ENCODE data around the gene SLC35E3. TPM values are rescaled to one million over a fixed set of nuclear protein-coding genes. Genes with fewer than 3 reads are reported as not detected.
A peak's percentile ranks its signal among the peaks of the same experiment; 100 is the strongest.

Gene SLC35E3
- total RNA-seq: 1 to 10 TPM; 3.5 to 5.2 (median 4.5) TPM

DNA sequence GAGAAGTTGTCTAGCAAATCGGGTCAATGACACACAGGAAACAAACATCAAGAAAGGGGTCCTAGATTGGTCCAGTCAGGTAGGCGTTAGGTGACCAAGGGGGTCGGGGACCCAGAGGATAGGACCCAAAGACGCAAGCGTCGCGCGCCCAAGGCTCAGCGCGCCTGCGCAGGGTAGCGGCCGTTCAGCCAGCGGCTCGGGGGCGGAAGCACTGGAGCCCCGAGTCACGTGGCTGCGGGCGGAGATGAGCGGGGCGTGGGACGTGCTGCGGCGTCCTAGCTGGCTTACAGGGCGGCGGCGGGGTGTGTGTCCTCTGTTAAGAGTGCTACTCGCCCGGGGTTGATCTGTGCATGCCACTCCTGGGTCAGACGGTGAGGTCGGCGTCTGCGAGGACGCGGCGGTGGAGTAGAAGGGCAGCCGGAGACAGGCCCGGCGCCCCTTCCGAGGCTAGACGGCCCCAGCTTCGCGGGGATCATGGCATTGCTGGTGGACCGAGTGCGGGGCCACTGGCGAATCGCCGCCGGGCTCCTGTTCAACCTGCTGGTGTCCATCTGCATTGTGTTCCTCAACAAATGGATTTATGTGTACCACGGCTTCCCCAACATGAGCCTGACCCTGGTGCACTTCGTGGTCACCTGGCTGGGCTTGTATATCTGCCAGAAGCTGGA is at the start of gene SLC35E3:
TSS of gene SLC35E3 (plus strand) at position 273 of the 668 bp plus-strand sequence. CDS start at position 475, 202 bp downstream.
- Mint-ChIP-seq H3K9me3 (no peaks in the 10 kb centered on the region), H3K4me1 (ENCODE audit: low read depth) (peaks cover 36% of the 10 kb centered on the region), H3K4me3 (peak within 1 kb of the TSS; percentile 96), H3K27me3 (ENCODE audit: low read depth) (no peaks in the 10 kb centered on the region), H3K36me3 (ENCODE audit: insufficient read depth) (no peaks in the 10 kb centered on the region)
- DNase-seq: peak; percentile 80
- peak; percentile 99 for ATAC-seq

DNA sequence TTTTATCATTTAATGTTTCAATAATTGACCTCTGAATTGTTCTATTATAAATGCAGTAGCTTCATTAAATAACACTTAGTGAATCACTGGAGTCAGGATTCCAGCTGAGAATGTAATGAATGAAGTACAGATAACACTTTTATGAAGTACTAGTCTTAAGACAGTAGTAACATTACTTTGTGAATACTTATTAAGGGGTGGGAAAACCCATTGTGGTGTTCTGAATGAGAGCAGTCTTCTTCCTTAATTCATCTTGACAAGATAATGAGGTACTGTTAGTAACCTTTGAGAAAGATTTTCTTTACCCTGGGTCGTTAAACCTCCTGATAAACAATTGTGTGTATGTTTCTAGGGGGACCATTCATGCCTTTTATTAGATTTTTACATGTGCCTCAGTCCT is 46.5 kb upstream of the SLC35E3 start:
- Mint-ChIP-seq H3K4me3 (no peak overlapping the region), H3K27me3 (ENCODE audit: low read depth) (no peaks in the 10 kb centered on the region), H3K4me1 (ENCODE audit: low read depth) (no peaks in the 10 kb centered on the region), H3K36me3 (ENCODE audit: insufficient read depth) (peaks cover 38% of the 10 kb centered on the region), H3K9me3 (no peaks in the 10 kb centered on the region)
- no peak for ATAC-seq
- DNase-seq: no peak

DNA sequence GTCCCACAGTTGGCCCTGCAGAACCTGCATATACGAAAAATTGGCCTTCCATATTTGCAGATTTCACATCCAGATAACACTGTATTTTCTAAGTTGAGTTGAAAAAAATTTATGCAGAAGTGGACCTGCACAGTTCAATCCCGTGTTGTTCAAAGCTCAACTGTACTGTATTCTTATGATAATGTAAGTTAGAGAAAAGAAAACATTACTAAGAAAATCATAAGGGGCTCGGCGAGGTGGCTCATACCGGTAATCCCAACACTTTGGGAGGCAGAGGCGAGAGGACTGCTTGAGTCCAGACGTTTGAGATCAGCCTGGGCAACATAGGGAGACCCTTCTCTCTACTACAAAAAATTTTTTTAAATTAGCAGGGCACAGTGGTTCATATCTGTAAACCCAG is 18.2 kb upstream of the SLC35E3 start:
- Mint-ChIP-seq H3K4me3 (no peak overlapping the region), H3K4me1 (ENCODE audit: low read depth) (no peaks in the 10 kb centered on the region), H3K9me3 (no peaks in the 10 kb centered on the region), H3K27me3 (ENCODE audit: low read depth) (no peaks in the 10 kb centered on the region), H3K36me3 (ENCODE audit: insufficient read depth) (peaks cover 21% of the 10 kb centered on the region)
- ATAC-seq (no peak), DNase-seq (no peak)

DNA sequence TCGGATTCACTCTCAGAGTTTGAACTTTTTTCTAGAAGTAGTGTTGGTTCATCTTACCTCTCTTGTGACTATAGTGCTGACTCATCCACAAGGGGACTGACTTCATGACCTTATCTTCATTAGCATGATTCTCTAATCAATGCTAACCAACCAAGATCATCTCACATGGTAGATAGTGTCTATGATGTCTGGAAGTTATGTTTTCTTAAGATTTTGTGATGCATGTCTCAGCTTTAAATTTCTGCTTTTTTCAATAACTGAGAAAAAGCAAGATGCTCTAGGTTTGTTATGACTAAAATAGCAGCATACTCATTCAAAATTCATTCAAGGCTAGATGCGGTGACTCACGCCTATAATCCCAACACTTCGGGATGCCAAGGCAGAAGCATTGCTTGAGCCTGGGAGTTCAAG is 12.3 kb upstream of the SLC35E3 start:
- no peaks in the 10 kb centered on the region for H3K4me1 Mint-ChIP-seq (ENCODE audit: low read depth)
- H3K27me3 Mint-ChIP-seq (ENCODE audit: low read depth): no peaks in the 10 kb centered on the region
- H3K9me3 Mint-ChIP-seq: no peaks in the 10 kb centered on the region
- no peak for DNase-seq
- ATAC-seq: no peak
- H3K36me3 Mint-ChIP-seq (ENCODE audit: insufficient read depth): peaks cover 22% of the 10 kb centered on the region
- no peak overlapping the region for H3K4me3 Mint-ChIP-seq

DNA sequence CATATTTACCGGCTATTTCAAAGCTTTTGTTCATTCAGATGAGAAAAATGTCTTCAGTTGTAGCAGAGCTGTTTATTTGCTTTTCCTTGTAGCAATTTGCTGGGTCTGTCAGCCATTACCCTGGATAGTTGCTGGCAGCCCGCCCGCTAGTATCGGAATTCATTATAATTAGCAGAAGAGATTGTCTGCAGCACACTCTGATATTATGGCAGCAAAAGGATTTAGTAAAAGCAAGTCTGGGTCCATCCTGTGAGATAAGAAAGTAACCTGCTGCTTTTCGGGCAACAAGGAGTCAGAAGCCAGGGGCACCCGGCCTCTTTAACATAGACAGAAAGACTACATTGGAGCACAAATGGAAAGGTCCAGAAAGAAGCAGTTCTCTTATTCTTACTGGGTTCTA is 6.1 kb upstream of the SLC35E3 start:
- H3K4me1 Mint-ChIP-seq (ENCODE audit: low read depth): no peaks in the 10 kb centered on the region
- ATAC-seq (no peak), DNase-seq (no peak)
- H3K4me3 Mint-ChIP-seq: no peak overlapping the region
- no peaks in the 10 kb centered on the region for H3K27me3 Mint-ChIP-seq (ENCODE audit: low read depth)
- H3K9me3 Mint-ChIP-seq: no peaks in the 10 kb centered on the region
- H3K36me3 Mint-ChIP-seq (ENCODE audit: insufficient read depth): peaks cover 15% of the 10 kb centered on the region

DNA sequence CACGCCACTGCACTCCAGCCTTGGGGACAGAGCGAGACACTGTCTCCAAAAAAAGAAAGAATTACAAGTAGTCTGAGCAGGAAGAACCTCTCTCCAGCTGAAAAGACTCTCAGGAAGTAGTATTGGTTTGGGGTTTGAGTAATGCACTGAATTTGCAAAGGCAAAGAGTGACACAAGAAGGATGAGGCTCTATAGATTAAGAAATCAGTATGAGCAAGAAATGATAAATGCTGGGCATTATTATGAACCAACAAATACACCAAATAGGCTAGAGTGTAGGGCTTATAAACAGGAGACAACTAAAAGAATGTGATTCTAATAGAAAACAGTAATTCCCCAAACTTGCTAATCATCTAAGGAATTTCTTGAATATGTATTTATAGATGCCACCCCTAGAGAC is 2.6 kb upstream of the SLC35E3 start:
- H3K4me1 Mint-ChIP-seq (ENCODE audit: low read depth): peaks cover 21% of the 10 kb centered on the region
- H3K27me3 Mint-ChIP-seq (ENCODE audit: low read depth): no peaks in the 10 kb centered on the region
- DNase-seq: no peak
- no peak for ATAC-seq
- no peak overlapping the region for H3K4me3 Mint-ChIP-seq
- H3K9me3 Mint-ChIP-seq: no peaks in the 10 kb centered on the region
- peaks cover 9% of the 10 kb centered on the region for H3K36me3 Mint-ChIP-seq (ENCODE audit: insufficient read depth)

DNA sequence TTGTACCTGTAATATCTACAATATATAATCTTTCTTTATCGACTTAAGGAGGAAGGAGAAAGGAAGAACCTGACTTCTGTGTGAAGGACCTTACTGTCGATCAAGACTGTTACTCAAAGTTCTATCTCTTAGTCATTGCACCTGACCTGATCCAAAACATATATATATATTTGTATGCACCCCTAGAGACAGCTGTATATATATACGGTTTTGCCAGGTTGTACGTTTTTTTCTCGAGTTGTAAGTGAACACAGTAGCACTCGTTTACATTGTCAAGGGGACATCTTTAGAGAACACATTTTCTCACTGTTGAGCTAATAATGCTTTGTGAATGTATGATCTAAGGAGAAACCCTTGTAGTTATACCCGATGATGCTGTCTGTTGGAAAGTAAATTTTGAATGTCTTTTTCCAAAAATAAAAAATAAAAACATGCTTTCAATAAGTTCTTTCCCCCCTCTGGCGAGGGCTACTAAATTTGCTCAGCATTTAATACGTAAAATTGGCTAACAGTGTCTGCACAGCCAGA is 536 bp upstream of the SLC35E3 start:
- H3K4me1 Mint-ChIP-seq (ENCODE audit: low read depth): peaks cover 36% of the 10 kb centered on the region
- peak overlapping the region; percentile 96 for H3K4me3 Mint-ChIP-seq
- H3K36me3 Mint-ChIP-seq (ENCODE audit: insufficient read depth): no peaks in the 10 kb centered on the region
- DNase-seq (no peak), ATAC-seq (peak in 1 of 2 donors; percentile 2)
- H3K27me3 Mint-ChIP-seq (ENCODE audit: low read depth): no peaks in the 10 kb centered on the region
- H3K9me3 Mint-ChIP-seq: no peaks in the 10 kb centered on the region

DNA sequence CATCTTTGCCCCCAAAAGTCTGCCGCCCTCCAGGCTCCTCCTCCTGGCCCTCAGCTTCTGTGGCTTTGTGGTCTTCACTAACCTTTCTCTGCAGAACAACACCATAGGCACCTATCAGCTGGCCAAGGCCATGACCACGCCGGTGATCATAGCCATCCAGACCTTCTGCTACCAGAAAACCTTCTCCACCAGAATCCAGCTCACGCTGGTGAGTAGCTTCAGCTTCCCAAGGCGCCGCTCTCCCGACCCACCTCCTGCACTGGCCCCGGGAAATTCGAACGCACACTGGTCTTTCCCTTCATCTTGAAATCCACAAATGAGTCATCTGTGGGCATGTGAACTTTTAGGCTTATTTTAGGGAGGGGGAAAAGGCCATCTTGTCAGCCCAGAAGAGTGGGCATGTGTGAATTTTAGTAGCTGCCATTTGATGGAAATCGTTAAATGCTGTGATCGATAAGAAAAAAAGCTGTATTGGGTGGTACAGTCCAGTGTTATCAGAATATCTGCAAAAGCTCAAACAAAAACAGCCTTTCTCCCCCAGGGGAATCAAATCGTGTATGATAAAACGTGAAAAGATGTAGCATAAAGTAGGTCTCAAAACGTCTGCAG is 700 bp downstream of the SLC35E3 start:
- peak; percentile 23 to 24 for ATAC-seq

DNA sequence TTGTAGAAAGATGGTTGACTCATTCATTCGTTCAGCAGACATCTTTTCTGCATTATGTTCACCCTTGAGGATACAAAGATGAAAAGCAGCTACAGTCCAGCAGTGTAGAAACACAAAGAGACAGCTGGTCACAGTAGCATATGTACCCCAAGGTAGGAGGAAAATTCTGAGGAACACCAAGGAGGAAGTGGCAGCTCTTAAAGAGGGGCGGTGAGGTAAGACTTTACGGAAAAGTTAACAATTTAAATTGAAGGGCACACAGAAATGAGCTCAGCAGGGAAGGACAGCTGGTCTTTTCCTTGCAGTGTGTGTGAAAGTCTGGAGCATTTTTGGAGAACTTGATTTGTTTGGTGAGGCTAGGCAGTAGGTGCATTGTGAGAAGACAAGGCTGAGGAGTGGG is 3.5 kb downstream of the SLC35E3 start:
- DNase-seq (no peak), ATAC-seq (no peak)
- Mint-ChIP-seq H3K4me3 (no peak overlapping the region), H3K9me3 (no peaks in the 10 kb centered on the region), H3K4me1 (ENCODE audit: low read depth) (peaks cover 36% of the 10 kb centered on the region), H3K27me3 (ENCODE audit: low read depth) (no peaks in the 10 kb centered on the region), H3K36me3 (ENCODE audit: insufficient read depth) (peaks cover 11% of the 10 kb centered on the region)

More for the DNA sequence above, 700 bp downstream of the SLC35E3 start:
- peak; percentile 14 for DNase-seq
- H3K9me3 Mint-ChIP-seq: no peaks in the 10 kb centered on the region
- no peaks in the 10 kb centered on the region for H3K27me3 Mint-ChIP-seq (ENCODE audit: low read depth)
- peaks cover 36% of the 10 kb centered on the region for H3K4me1 Mint-ChIP-seq (ENCODE audit: low read depth)
- H3K4me3 Mint-ChIP-seq: peak overlapping the region; percentile 96
- no peaks in the 10 kb centered on the region for H3K36me3 Mint-ChIP-seq (ENCODE audit: insufficient read depth)

DNA sequence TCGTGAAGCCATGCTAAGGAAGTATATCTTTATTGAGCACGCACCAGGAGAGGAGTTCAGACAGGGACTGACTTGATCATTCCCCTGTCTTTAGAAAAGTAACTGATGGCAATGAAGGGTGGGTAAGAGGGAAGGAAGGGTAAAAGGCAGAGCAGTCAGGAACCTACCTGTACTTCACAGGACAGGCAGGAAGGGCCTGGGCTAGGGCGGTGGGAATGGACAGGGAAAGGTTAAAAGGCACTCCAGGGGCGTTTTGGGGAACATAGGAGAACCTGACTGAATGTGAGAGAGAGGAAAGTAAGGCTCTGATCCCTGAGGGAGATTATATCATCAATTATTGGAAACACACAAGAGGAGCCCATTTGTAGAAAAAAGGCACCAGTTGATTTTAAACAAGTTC is 3.9 kb downstream of the SLC35E3 start:
- Mint-ChIP-seq H3K4me3 (no peak overlapping the region), H3K4me1 (ENCODE audit: low read depth) (peaks cover 36% of the 10 kb centered on the region), H3K27me3 (ENCODE audit: low read depth) (no peaks in the 10 kb centered on the region), H3K36me3 (ENCODE audit: insufficient read depth) (peaks cover 12% of the 10 kb centered on the region), H3K9me3 (no peaks in the 10 kb centered on the region)
- DNase-seq (no peak), ATAC-seq (no peak)

DNA sequence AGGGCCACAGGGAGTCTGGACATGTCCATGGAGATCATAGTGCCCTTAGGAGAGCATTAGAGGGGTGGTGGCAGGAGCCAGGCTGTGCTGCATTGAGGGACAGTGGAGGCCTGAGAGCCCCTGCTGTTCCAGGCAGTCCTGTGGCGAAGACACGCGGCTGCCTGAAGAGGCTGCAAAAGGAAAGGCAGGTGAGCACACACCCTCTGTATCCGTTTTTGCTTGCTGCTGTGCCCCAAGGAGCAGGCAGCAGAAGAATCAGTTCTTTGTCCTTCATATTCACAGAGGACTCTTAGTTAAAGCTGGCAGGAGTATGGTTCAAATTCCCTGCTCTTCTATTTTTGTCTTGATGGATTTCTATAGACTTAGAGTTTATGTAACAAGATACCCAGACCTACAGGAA is 4.5 kb downstream of the SLC35E3 start:
- Mint-ChIP-seq H3K4me1 (ENCODE audit: low read depth) (peaks cover 36% of the 10 kb centered on the region), H3K27me3 (ENCODE audit: low read depth) (no peaks in the 10 kb centered on the region), H3K4me3 (no peak overlapping the region), H3K36me3 (ENCODE audit: insufficient read depth) (peaks cover 17% of the 10 kb centered on the region), H3K9me3 (no peaks in the 10 kb centered on the region)
- DNase-seq (no peak), ATAC-seq (no peak)

DNA sequence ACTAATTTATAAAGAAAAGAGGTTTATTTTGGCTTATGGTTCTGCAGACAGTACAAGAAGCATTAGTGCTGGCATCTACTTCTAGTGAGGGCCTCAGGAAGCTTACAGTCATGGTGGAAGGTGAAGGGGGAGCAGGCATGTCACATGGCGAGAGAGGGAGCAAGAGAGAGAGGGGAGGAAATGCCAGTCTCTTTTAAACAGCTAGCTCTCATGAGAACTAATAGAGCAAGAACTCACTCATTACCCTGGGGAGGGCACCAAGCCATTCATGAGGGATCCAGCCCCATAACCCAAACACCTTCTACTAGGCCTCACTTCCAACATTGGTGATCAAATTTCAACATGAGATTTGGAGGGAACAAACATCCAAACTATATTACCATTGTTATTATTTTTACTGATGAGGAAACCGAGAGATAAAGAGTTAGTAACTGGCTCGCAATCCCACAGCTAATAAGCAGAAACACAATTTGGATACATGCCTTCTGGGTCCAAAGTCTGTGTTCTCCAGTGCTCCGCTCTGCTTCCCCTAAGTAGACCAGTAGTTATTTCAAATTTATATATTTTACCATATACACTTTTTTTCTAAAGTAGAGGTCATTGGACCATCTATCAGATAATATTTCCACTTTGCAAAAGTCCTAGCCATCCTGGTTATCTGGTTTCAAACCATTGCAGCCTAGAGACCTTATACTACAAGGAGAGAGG is 9.7 kb downstream of the SLC35E3 start:
- no peaks in the 10 kb centered on the region for H3K27me3 Mint-ChIP-seq (ENCODE audit: low read depth)
- H3K4me1 Mint-ChIP-seq (ENCODE audit: low read depth): no peaks in the 10 kb centered on the region
- no peak overlapping the region for H3K4me3 Mint-ChIP-seq
- peaks cover 37% of the 10 kb centered on the region for H3K36me3 Mint-ChIP-seq (ENCODE audit: insufficient read depth)
- no peak for ATAC-seq
- DNase-seq: no peak
- H3K9me3 Mint-ChIP-seq: no peaks in the 10 kb centered on the region

DNA sequence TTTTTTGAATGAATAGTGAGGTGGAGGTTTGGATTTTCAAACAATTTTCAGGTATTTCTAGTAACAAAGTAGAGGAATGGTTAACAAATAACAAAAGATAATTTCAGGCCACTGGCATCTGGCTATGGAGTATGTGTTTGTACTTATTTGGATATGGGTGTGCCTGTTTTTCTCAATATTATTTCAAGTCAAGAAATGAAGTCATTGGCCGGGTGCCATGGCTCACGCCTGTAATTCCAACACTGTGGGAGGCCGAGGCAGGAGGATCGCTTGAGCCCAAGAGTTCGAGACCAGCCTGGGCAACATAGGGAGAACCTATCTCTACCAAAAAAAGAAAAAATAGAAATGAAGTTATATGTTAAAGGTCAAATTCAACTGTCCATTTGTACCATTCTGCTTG is 13.9 kb downstream of the SLC35E3 start:
- no peak for DNase-seq
- peaks cover 40% of the 10 kb centered on the region for H3K36me3 Mint-ChIP-seq (ENCODE audit: insufficient read depth)
- H3K4me3 Mint-ChIP-seq: no peak overlapping the region
- no peaks in the 10 kb centered on the region for H3K27me3 Mint-ChIP-seq (ENCODE audit: low read depth)
- H3K4me1 Mint-ChIP-seq (ENCODE audit: low read depth): no peaks in the 10 kb centered on the region
- H3K9me3 Mint-ChIP-seq: no peaks in the 10 kb centered on the region
- ATAC-seq: no peak

DNA sequence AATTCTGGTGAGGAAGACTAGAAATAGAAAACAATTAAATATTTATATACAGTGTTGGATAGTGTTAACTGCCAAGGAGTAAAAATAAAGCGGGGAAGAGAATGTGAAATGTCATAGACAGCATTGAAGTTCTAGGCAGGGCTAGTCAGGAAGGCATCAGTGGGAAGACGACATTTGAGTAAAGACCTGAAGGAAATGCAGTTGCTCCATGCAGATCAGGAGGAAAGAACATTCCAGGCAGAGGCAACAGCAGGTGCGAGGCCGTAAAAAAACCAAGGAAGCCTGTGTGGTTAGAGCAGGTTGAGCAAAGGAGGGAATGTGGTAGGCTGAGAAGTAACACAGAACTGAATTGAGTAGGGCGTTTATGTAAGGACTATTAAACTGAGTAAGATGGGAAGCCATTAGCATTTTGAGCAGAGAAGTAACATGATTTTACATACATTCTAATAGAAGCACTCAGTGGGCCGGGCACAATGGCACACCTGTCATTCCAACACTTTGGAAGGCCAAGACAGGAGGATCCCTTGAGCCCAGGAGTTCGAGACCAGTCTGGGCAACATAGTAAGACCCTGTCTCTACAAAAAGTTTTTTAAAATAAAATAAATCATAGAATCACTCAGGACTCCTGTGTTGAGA is 14.9 kb downstream of the SLC35E3 start:
- Mint-ChIP-seq H3K9me3 (no peaks in the 10 kb centered on the region), H3K4me3 (no peak overlapping the region), H3K27me3 (ENCODE audit: low read depth) (no peaks in the 10 kb centered on the region), H3K36me3 (ENCODE audit: insufficient read depth) (peaks cover 33% of the 10 kb centered on the region), H3K4me1 (ENCODE audit: low read depth) (no peaks in the 10 kb centered on the region)
- no peak for ATAC-seq
- DNase-seq: no peak
